Liver (tissue), 3 donors: ENCODE data around the gene HORMAD2.
"Not testable (repeated sequence)": the region's sequence is repeated elsewhere in the genome, so short reads cannot be mapped to it uniquely, and the experiment has no call there.

Experiments used
- GABPA ChIP-seq, 2 donors: IDR thresholded peaks in 1 of 2; conservative IDR thresholded peaks in 1 of 2; 2 replicates each; pipeline ENCODE4 v1.6.1; 2016; ENCODE audit warnings: antibody characterized with exemption in 2 of 2, mild to moderate bottlenecking in 1 of 2, moderate library complexity in 1 of 2
- JUND ChIP-seq, 2 donors: IDR thresholded peaks; 2 replicates each; pipeline ENCODE4 v1.6.1; 2016; ENCODE audit warnings: antibody characterized with exemption in 2 of 2
- MAX ChIP-seq: IDR thresholded peaks from 2 replicates; pipeline ENCODE4 v1.6.1; 2016; ENCODE audit warnings: antibody characterized with exemption
- RAD21 ChIP-seq, 2 donors: IDR thresholded peaks; 2 replicates each; pipeline ENCODE4 v1.6.1; 2016; ENCODE audit warnings: antibody characterized with exemption in 2 of 2, mild to moderate bottlenecking in 2 of 2
- TAF1 ChIP-seq: conservative IDR thresholded peaks from 2 replicates; pipeline ENCODE4 v1.6.1; 2016; ENCODE audit warnings: antibody characterized with exemption, mild to moderate bottlenecking
- YY1 ChIP-seq: IDR thresholded peaks from 2 replicates; pipeline ENCODE4 v1.6.1; 2016; ENCODE audit warnings: antibody characterized with exemption, mild to moderate bottlenecking
- TF ChIP-seq, protein P1 (sequence below): fragments of 150-350 bp; IDR thresholded peaks from 2 replicates; pipeline ENCODE4 v1.5.1; 2017; ENCODE audit warnings: improper control_type of control experiment, low read depth, low read length; ENCODE audit not compliant: missing input control
- TF ChIP-seq, protein P2 (sequence below): IDR thresholded peaks from 2 replicates; pipeline ENCODE4 v1.6.1; 2016; ENCODE audit warnings: antibody characterized with exemption, mild to moderate bottlenecking
- donor health status: healthy.
- donor health status: healthy.

DNA sequence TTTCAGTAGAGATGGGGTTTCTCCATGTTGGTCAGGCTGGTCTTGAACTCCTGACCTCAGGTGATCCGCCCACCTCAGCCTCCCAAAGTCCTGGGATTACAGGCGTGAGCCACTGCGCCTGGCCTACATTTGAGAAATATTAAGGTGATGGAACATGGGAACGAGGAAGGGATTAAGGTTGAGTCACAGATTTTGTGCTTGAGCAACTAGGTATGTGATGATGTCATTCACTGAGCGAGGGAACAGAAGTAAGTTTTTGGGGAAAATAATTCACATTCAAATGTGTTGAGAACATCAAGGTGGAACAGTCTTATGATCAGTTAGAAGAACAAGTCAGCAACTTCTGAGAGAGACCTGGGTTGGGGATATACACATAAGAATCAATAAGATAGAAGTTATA is 6.8 kb downstream of the HORMAD2 start:
- TF ChIP-seq MAX; YY1; RAD21 (IDR thresholded peaks at IDR 0.05); JUND (IDR thresholded peaks at IDR 0.05); GABPA (IDR thresholded peaks at IDR 0.05 in 1 of 2, conservative IDR thresholded peaks at IDR 0.05 in 1 of 2); TAF1: not testable (repeated sequence)
- TF ChIP-seq, protein P1, sequence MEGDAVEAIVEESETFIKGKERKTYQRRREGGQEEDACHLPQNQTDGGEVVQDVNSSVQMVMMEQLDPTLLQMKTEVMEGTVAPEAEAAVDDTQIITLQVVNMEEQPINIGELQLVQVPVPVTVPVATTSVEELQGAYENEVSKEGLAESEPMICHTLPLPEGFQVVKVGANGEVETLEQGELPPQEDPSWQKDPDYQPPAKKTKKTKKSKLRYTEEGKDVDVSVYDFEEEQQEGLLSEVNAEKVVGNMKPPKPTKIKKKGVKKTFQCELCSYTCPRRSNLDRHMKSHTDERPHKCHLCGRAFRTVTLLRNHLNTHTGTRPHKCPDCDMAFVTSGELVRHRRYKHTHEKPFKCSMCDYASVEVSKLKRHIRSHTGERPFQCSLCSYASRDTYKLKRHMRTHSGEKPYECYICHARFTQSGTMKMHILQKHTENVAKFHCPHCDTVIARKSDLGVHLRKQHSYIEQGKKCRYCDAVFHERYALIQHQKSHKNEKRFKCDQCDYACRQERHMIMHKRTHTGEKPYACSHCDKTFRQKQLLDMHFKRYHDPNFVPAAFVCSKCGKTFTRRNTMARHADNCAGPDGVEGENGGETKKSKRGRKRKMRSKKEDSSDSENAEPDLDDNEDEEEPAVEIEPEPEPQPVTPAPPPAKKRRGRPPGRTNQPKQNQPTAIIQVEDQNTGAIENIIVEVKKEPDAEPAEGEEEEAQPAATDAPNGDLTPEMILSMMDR, result not testable (repeated sequence)
- TF ChIP-seq, protein P2, sequence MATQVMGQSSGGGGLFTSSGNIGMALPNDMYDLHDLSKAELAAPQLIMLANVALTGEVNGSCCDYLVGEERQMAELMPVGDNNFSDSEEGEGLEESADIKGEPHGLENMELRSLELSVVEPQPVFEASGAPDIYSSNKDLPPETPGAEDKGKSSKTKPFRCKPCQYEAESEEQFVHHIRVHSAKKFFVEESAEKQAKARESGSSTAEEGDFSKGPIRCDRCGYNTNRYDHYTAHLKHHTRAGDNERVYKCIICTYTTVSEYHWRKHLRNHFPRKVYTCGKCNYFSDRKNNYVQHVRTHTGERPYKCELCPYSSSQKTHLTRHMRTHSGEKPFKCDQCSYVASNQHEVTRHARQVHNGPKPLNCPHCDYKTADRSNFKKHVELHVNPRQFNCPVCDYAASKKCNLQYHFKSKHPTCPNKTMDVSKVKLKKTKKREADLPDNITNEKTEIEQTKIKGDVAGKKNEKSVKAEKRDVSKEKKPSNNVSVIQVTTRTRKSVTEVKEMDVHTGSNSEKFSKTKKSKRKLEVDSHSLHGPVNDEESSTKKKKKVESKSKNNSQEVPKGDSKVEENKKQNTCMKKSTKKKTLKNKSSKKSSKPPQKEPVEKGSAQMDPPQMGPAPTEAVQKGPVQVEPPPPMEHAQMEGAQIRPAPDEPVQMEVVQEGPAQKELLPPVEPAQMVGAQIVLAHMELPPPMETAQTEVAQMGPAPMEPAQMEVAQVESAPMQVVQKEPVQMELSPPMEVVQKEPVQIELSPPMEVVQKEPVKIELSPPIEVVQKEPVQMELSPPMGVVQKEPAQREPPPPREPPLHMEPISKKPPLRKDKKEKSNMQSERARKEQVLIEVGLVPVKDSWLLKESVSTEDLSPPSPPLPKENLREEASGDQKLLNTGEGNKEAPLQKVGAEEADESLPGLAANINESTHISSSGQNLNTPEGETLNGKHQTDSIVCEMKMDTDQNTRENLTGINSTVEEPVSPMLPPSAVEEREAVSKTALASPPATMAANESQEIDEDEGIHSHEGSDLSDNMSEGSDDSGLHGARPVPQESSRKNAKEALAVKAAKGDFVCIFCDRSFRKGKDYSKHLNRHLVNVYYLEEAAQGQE, result not testable (repeated sequence)
